Stimulated activated CD4-positive, alpha-beta T cell treated with anti-CD3 and anti-CD28 coated beads, Interleukin-2, amount 100 ng/mL, for 48 hours (primary cell): ENCODE data around the gene ITGBL1.

Experiments
- DNase-seq, 2 donors: peaks; one replicate each; pipeline ENCODE4 v3.0.0-alpha.2; 2020

ITGBL1 gene, protein sequence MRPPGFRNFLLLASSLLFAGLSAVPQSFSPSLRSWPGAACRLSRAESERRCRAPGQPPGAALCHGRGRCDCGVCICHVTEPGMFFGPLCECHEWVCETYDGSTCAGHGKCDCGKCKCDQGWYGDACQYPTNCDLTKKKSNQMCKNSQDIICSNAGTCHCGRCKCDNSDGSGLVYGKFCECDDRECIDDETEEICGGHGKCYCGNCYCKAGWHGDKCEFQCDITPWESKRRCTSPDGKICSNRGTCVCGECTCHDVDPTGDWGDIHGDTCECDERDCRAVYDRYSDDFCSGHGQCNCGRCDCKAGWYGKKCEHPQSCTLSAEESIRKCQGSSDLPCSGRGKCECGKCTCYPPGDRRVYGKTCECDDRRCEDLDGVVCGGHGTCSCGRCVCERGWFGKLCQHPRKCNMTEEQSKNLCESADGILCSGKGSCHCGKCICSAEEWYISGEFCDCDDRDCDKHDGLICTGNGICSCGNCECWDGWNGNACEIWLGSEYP

DNA sequence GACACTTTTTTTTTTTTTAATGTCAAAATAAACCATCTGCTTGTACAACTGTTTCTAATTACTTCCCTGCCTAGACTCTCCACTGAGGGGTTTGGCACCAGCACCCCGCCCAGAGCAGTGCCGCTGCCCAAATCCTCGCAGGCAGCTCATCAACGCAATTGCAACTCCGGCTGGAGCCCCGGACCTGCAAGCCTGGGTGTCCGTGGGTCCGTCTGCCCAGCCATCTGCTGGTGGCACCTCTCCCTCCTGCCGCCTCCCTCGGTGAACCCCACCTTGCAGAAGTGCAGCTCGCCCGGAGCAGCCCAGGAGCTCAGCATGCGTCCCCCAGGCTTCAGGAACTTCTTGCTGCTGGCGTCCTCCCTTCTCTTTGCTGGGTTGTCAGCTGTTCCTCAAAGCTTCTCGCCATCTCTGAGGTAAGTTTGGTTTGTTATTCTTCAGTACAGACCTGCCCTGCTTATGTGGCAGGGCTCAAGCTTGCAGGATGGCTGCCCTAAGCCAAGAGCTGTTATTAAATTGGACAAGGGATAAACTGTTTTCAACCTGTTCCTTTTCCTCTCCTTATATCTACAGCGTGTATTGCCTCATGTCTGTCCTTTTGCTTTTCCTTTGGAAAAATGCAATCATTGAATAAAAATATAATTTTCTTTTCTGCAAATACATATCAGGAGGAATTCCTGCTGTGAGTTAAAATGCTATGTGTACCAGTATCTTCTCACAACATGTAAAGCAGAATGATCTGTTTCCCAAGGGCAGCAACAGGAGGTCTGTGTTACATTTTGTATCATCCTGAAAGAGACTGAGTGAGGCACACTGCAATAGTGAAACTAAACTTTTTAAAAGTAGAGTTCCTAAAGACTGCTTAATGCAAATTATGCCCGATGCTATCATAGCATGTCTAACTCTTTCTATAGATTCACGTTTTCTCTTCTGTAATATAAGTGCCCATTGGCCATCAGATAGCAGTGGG is at the start of gene ITGBL1:
Gene ITGBL1, plus strand, starts transcription at position 157 of the 967 bp plus-strand sequence. Its CDS starts 159 bp downstream, at position 316.
- no peak for DNase-seq

DNA sequence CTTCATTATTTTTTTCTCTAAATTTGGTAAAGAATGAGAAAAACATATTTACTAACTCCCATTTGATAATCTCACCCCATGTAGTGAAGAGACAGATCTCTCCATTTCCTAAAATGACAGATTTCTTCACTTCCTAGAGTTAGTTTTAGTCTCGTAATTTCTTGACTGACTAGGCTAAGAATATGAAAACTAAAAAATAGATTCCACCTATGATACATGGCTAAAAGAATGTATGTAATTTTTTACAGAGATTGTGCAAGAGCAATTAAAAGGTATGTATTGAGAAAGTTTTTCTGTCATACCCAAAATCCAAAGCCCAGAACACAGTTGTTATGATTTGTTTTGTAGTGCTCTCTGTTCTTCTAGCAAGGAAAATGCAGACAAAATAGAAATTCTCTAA is 45.7 kb upstream of the ITGBL1 start:
- DNase-seq = no peak

DNA sequence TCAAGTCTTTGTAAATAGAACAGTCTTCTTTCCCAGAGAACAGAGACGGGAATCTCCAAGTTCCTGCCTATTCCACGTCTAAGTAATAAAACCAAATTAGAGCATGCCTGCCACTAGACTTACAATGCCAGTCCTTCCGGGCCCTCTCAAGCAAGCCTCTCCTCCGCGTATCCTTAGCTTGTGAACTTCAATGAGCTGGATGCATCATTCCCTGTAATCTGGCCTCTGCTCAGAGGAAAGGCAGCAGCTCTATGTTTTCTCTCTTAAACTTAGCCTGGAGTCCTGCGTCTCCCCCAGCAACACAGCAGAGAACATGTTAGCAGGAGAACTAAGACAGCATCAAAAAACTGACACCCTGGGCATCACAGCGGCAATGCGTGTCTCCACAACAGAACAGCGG is 44.3 kb upstream of the ITGBL1 start:
- no peak for DNase-seq

DNA sequence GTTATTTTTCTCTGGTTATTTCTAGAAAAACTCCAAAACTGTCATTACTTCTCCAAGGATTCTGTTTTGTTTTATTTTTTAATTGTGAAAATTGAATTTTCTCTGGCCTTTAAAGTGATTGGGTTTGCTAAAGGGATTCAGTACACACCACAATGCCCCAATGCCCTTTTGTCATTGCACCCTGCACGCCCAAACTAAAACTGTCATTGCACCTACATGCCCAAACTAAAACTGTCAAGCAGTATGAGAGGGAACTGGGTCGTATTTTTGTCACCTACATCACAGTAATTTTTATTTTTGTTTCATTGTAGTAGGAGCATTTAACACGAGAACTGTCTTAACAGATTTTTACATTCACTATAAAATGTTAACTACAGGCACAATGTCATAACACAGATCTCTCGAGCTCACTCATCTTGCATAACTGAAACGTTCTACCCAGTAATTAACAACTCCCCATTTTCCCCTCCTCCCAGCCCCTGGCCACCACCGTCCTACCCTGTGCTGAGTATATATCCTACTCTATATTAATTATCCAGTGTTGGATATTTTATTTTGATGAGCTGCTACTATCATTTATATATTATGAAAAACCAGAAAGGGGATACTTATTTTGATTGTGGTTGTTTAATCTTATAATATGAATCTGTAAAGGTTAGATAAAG is 43.4 kb upstream of the ITGBL1 start:
- no peak for DNase-seq

DNA sequence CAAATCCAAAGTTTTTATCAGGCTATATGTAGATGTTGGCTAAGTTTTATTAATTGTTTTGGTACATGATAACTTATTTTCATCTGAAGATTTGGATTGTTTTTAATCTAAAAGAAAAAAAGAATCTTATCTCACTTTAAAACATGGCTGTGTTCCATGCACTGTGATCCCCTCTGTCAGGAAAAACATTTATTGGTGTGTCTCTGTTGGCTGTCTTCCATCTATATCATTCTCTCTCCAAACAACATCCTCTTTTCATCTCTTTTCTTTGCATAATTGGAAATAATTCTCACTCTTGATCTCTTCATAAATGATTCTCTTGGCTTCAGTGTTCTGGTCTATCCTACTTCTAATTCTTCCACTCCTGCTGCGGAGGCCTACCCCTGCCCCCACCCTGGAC is 40.4 kb upstream of the ITGBL1 start:
- DNase-seq = no peak

DNA sequence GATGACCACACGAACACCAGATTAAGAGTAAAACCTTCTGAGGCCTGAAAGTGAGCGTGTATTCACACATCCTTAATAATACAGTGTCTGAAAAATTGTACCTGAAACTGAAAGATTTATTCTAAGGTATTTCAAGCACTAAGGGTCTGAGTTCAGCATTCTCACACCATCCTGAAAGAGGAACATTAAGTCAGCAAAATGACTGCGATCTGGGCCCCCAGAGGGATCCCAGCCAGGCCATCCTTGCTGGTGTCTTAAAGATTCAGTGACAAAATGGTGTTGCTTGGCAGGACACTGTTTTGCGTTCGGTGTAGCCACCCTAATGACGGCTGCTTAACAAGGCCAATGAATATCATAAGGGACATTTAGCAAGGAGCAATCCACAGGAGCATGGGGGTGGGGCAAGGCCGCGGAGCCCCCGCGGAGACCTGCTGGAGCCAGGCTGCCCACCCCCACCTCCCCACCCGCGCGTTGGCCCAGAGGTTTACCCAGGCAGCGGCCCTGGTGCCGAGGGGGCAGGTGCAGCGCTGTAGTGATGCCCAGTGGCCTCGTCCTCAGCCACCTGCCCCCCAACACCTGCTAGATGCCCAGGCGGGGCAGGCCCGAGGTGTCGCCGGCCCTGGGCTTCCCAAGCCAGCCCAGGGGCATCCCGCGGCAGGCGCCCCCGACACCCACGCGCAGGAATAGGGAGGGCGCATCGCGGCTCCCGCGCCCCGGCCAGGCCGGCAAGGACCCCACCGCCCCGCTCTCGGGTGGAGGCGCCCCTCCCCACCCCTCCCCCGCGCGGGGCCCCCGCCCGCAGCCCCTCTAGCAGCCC is 36.9 kb upstream of the ITGBL1 start:
- no peak for DNase-seq

DNA sequence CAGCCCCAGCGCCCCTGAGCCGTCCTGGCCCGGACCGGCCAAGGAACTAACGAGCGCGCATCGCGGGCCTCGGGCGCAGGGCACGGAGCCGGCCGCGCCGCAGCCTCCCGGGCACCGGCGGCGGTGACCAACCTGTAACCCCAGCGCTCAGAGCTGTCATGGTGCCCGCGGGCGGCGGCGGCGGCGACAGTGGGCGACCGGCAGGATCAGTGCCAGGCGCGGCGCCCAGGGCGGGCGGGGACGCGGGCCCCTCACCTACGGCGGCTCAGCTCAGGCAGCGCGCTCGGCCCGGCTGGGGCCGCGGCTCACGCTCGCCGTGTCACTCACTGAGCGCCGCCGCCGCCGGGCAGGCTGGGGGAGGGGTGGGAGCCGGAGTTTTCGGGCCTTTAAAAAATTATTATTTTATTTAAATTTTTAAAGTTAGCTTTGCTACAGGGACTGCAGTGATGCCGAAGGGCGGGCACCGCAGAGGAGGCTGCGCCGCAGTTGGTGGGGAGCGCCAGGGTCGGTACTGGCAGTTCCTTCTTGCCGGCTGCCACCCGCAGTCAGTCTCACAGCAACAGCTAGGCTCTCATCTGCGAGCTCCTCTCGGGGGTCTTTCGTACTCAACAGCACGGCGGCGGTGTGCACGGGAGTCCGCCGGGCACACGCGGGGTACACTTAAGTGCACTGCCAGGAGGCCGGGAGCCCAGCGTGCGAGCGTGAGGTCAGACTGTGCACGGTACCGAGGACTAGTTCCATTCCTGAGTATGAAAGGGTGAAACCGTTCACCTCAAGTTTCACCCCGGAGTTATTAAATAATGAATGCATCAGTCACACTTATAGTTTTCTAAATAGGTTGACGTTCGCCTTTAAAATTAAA is 36.1 kb upstream of the ITGBL1 start, which contains the start of gene NALCN:
Gene NALCN, minus strand, starts transcription at position 328 of the 862 bp plus-strand sequence. CDS start 17,382 bp downstream, outside the sequence.
- no peak for DNase-seq

DNA sequence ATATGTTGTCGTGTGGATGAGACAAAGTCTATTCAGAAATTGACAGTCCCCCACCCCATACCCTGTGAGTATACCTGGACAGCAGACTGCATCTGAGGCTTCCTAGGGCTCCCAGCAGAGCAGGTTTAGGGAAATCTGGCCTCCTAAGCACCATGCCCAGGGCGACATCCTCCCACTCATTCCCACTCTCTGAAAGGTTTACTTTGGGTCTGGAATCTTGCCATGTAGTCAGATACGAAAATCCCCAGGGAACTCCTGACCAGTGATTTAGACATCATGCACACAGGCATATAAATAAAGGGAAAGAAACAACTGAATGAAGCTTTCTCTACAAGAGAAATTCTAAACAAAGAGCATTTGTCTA is 35.5 kb upstream of the ITGBL1 start:
- DNase-seq = no peak

DNA sequence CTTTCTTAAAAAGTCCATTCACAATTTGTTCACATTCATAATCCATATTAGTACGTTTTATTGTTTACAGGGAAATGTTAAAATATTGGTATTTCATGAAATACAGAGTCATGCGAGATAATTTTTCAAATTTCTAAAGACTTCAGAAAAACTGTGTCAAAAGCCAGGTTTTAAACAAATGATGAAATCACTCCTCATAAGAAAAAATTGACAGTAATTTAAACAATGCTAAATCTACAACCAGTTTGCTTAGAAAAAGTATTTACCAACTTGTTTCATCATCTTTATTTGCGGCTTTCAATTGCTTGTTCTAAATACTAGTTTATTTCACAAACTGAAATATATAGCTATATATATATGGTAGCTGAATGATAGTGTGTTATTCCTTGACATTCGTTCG is 35.0 kb upstream of the ITGBL1 start:
- no peak for DNase-seq

DNA sequence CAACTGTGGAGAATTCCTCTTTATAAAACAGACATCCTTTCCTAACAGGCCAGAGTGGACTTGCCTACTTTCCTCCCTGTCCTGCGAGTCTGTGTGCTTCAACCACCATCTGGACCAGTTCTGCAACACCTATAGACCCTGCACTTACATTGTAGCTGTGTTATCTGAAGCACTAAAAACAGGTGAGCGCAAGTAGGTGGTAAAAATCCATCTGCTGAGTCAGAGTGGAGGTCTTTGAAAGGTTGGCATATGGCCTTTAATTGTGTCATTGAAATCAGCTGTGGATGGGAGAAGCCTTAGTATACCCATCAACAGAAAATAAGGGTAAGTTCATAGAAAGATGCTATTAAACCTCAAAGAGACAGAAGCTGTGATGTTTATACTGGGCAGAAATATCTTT is 28.6 kb upstream of the ITGBL1 start:
- DNase-seq = no peak

DNA sequence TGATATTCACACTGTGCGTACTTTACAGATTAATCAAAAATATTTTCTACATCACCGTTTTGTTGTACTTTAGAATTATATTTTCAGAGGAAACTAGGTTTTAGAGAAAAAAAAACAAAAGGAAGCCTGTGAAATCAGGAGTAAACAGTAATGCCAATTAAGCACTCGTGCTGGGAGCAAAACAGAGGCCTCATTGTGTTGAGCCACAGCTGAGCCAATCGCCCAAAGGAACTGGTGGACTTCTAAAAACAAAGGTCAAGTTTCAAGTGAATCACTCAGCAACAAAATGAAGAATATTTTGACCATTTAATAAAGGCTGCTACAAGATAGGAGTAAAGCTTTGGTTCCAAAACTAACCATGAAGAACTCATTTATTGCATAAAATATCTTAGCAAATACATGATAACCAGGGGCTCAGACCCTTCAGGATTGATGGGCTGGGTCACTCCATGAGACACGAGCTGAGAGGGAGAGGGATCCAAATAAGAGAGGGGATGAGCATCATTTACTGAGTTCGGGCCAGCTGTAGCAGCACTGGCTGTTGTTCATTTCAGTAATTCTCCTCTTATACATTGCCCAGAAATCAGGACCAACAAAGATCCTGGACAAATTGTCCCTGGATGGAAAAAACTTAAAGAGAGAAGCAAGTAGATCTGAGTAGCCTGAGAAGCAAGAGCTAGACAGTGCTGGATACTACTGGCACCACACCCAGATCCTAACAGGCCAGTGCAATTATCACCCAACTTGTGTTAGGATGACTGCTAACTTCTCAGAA is 27.9 kb upstream of the ITGBL1 start:
- DNase-seq = no peak

DNA sequence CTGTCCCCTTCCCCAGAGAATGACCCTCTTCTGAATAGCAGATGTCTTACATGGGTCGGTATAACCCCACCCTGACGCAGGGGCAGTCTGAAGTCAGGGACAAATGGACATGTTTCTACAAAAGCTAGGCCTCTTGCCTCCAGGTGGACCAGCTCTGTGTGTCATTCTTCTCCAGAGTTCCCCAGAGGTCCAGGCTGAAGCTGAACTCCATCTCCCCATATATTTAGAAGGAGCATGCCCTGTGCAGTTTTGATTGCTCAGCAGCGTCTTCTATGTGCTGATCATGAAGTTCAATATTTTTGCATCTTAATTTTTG is 27.4 kb upstream of the ITGBL1 start:
- no peak for DNase-seq

DNA sequence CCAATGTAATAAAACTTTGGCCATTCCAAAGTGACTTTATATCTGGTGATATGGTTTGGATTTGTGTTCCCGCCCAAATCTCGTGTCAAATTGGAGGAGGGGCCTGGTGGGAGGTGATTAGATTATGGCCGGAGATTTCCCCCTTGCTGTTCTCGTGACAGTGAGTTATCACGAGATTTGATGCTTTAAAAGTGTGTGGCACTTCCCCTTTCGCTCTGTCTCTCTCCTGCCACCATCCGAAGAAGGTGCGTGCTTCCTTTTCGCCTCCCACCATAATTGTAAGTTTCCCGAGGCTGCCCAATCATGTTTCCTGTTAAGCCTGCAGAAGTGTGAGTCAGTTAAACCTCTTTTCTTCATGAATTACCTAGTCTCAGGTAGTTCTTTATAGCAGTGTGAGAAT is 26.9 kb upstream of the ITGBL1 start:
- no peak for DNase-seq

DNA sequence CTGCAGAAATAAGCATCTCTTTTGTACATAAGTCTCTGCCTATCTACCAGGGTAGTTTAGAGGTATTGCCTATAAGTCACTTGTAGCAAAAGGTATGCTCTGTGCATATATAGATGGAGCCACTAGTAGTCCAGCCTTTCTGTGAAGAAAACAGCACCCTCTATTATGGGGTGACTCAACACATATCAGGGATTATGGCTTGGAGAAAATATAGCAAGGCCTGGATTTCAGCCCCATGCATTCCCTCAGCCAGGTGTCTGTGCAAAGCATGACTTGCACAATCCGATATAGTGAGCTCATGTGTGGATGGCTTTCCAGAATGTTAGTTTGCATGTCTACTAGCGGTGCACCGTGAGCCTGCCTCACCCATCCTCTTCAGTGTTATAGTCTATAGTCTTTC is 22.7 kb upstream of the ITGBL1 start:
- no peak for DNase-seq

DNA sequence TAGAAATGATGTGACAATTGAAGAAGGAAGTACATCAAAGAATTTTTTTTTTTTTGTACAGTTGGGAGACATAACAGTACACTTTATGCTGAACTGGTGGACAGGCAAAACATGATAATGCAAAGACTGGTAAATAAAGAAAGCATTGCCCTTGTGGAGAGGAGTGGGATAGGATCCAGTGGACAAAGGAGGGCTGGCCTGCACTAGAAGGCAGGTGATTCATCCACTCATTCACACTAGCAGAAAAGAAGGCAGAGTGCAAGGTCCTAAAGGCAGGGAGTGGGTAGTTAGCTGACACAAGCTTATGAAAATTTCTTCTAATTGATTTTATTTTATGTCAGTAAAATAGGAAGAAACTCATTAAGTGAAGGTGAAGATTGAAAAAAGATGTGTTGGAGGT is 18.6 kb upstream of the ITGBL1 start:
- DNase-seq = no peak

DNA sequence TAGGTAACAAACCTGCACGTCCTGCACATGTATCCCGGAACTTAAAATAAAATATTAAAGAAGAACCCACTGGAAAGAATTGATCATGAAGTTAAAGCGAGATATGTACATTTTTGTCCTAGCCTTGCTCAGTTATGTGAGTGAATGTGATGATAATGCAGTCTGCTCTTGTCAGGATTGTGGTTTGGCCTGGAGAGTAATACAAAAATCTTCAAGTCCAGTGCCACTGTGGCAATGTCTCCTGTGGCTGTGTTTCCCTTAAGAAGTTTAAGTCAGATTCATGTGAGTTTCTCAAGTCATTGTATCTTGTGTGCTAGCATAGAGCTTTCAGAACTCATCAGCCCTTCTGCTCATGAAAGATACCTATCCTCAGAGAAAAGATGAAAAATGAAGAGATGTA is 18.0 kb upstream of the ITGBL1 start:
- no peak for DNase-seq

DNA sequence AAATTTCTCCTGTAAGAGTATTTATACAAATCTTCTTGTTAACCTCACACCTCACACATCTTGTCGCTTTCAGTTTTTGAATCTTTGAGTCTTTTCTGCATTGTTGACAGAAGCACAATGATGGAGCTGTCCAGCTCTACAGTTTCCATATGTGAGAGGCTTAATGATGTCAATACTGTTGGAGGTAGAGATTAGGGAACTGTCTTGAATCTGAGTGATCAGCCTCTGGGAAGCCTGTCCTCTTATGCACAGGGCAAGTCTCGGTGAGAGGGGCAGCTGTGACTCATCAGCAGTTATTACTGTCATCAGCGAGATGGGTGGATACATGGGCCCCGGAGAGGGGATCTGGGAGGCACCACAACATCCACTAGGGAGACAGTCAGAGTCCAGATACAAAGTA is 4.6 kb upstream of the ITGBL1 start:
- no peak for DNase-seq

DNA sequence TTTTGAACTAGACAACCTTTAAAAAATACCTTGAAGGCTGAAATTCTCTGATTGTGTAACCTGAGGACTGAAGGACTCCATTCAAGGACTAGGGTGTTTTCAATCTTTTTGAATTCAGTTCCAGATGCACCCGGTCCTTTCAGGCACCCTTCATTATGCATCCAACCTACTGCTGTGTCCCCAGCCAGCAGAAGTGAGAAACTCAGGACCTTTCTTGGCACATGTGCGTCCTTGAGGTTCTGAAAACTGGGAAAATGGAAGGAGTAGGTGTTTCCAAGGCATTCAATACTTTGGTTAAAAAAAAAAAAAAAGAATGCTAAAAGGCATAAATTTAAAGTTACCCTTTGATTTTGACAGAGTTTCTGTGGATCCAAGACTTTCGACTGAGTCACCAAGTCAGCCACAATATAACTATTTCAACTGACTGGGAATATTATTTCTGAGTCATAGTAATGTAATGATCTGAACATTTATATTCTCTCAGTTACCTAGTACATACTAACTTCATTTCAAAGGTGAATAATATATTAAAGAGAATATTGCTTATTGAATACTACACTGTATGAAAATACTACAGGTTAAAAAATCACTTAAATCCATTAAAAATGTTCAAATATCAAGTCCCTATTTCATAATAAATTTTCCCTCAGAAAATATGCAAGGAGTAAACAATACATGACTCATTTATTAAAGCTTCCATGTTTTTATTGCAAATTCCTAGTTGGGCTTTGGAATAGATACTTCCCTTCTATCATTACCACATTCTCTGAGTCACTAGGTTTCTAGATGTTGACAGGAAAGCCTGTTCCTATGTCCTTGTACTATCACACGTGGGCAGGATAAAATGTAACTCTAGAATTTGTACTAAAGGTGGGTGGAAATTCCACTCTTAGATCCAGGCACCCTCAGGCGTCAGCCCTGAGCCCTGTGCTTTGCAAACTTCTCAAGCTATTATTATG is 2.4 kb upstream of the ITGBL1 start:
- no peak for DNase-seq

DNA sequence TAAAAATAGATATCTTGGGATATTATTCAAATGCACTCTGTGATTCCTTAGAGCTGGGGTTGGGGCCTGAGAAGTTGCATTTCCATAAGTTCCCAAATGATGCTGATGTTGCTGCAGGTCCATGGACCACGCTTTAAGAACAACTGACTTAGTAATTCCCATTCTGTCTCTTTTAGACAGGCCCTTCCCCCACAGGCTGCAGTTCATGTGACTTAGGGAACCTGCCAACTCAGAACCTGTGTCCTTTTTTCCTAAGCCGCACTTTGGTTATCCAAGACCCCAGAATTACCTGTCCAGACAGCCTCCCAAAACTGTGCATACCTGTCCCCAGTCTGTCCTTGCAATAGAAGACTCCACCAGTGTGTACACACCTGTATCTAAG is 1.7 kb upstream of the ITGBL1 start:
- no peak for DNase-seq
